ENCODE measurements around the gene LAMA5.
A peak's percentile ranks its signal among the peaks of the same experiment; 100 is the strongest.

Gene LAMA5

DNA sequence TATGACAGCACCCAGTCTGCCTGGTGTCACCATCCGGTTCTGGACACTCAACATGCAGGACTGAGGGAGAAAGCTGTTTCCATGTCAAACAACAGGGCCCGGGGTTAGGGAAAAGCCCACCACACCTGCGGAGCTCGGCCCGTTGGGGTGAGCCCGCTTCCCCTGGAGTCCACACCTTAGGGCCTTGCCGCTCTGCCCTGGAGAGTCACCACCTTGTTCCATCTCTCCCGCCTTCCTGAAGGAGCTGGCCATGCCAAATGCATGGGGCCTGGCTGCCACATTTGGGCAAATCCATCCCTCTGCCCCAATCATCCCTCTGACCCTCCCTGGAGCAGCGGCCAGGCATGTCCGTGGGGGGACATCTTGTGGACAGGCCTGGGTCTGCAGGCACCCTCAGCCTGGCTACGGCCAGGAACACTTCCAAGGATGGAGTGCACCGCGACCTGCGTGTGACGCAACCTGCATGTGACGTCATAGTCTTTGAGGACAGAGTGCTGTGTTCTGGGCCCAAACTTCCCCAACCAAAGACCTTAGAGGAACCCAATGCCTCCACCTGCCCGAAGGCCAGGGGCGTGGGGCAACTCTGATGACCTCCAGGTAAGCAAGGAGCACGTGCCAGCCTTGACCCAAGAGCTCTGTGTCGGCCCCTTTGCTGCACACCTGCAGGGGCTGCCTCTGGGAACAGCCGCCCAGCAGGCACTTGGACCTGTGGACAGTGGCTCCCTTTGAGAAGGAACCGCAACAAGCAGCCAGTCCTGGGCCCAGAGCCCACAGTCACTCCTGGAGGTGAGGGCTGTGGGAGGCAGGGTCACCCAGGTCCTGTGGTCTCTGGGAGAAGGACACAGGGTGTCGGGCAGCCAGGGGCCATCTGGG, 38.2 kb upstream of the LAMA5 start:
- no peak overlapping the region for H3K27ac ChIP-seq (ENCODE audit: low read length)

DNA sequence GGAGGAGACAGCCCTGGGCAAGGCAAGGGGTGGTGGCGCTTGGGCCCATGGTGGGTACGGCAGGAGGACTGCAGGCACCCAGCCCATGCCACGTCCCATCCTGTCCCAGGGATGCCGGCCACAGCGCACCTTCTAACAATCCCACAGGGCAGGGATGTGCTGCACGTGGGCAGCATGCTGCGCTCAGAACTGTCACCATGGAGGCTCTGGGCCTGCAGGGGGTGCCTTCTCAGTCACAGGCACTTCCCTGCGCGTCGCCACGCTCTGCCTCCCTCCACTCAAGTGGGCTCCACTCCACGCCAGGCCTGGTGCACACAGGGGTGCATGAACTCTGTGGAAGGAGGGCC, 37.6 kb upstream of the LAMA5 start:
- H3K27ac ChIP-seq (ENCODE audit: low read length) = no peak overlapping the region
- peaks cover 31% of the 10 kb centered on the region for H3K79me2 ChIP-seq (ENCODE audit: low read length)
- TF ChIP-seq EZH2phosphoT487 (IDR thresholded peaks at IDR 0.05; ENCODE audit: low read depth) = no peak
- no peaks in the 10 kb centered on the region for H3K9me3 ChIP-seq (ENCODE audit: insufficient read depth, low read length)
- no peaks in the 10 kb centered on the region for H3K27me3 ChIP-seq (ENCODE audit: low read depth, low read length)
- no peak overlapping the region for H3K9ac ChIP-seq (ENCODE audit: low read length)
- peaks cover 12% of the 10 kb centered on the region; the same call in 1 of the 2 replicates for H4K20me1 ChIP-seq (ENCODE audit: insufficient read depth, low read length)
- no peaks in the 10 kb centered on the region for H3K36me3 ChIP-seq (replicated peaks; ENCODE audit: low read depth, low read length)
- H3K4me1 ChIP-seq (ENCODE audit: low read length) = peaks cover 22% of the 10 kb centered on the region
- H3K4me2 ChIP-seq (ENCODE audit: low read length) = no peak overlapping the region
- H2AFZ ChIP-seq (ENCODE audit: low read depth, low read length) = no peak overlapping the region
- H3K4me3 ChIP-seq (ENCODE audit: low read length) = no peak overlapping the region

More for the DNA sequence above, 38.2 kb upstream of the LAMA5 start:
- Histone ChIP-seq H3K4me3 (ENCODE audit: low read length) (peak overlapping the region; percentile 99; the same call in 1 of the 2 replicates), H3K79me2 (ENCODE audit: low read length) (peaks cover 31% of the 10 kb centered on the region), H2AFZ (ENCODE audit: low read depth, low read length) (no peak overlapping the region), H3K36me3 (replicated peaks; ENCODE audit: low read depth, low read length) (no peaks in the 10 kb centered on the region), H4K20me1 (ENCODE audit: insufficient read depth, low read length) (peaks cover 12% of the 10 kb centered on the region; the same call in 1 of the 2 replicates), H3K4me1 (ENCODE audit: low read length) (peaks cover 29% of the 10 kb centered on the region), H3K27me3 (ENCODE audit: low read depth, low read length) (no peaks in the 10 kb centered on the region), H3K4me2 (ENCODE audit: low read length) (peak overlapping the region; percentile 94), H3K9me3 (ENCODE audit: insufficient read depth, low read length) (no peaks in the 10 kb centered on the region), H3K9ac (ENCODE audit: low read length) (no peak overlapping the region)
- no peak for TF ChIP-seq EZH2phosphoT487 (IDR thresholded peaks at IDR 0.05; ENCODE audit: low read depth)
- TF ChIP-seq, protein P1, sequence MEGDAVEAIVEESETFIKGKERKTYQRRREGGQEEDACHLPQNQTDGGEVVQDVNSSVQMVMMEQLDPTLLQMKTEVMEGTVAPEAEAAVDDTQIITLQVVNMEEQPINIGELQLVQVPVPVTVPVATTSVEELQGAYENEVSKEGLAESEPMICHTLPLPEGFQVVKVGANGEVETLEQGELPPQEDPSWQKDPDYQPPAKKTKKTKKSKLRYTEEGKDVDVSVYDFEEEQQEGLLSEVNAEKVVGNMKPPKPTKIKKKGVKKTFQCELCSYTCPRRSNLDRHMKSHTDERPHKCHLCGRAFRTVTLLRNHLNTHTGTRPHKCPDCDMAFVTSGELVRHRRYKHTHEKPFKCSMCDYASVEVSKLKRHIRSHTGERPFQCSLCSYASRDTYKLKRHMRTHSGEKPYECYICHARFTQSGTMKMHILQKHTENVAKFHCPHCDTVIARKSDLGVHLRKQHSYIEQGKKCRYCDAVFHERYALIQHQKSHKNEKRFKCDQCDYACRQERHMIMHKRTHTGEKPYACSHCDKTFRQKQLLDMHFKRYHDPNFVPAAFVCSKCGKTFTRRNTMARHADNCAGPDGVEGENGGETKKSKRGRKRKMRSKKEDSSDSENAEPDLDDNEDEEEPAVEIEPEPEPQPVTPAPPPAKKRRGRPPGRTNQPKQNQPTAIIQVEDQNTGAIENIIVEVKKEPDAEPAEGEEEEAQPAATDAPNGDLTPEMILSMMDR (IDR thresholded peaks at IDR 0.05; ENCODE audit: low read depth, low read length) = peak; percentile 14; the same call in 1 of the 2 replicates

DNA sequence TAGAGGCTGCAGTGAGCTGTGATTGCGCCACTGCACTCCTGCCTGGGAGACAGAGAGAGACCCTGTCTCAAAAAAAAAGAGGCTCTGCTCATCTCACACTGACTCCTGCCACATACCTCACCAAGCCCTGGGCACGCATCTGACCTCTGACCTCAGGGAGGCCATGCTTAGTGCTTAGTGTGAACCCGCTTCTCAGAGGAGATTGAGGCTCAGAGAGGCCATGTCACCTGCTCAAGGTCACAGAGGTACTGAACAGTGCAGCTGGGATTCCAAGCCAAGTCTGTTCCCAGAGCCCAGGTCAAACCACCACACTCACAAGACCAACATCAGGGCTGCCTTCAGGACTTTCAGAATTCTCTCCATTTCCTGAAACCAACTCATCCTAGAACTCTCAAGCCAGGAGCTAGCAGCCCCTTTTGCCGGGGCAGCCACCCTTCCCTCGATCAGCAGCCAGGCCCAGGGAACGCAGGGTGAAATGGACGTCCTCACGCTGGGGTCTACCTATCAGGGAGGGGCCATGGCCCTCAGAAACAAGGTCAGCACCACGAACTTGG, 37.1 kb upstream of the LAMA5 start:
- Histone ChIP-seq H3K79me2 (ENCODE audit: low read length) (peaks cover 31% of the 10 kb centered on the region), H3K9me3 (ENCODE audit: insufficient read depth, low read length) (no peaks in the 10 kb centered on the region), H3K27me3 (ENCODE audit: low read depth, low read length) (no peaks in the 10 kb centered on the region), H3K4me1 (ENCODE audit: low read length) (peaks cover 18% of the 10 kb centered on the region), H3K9ac (ENCODE audit: low read length) (no peak overlapping the region), H2AFZ (ENCODE audit: low read depth, low read length) (no peak overlapping the region), H4K20me1 (ENCODE audit: insufficient read depth, low read length) (peaks cover 12% of the 10 kb centered on the region; the same call in 1 of the 2 replicates), H3K4me2 (ENCODE audit: low read length) (no peak overlapping the region), H3K27ac (ENCODE audit: low read length) (no peak overlapping the region), H3K36me3 (replicated peaks; ENCODE audit: low read depth, low read length) (no peaks in the 10 kb centered on the region), H3K4me3 (ENCODE audit: low read length) (no peak overlapping the region)
- TF ChIP-seq, protein P1 (IDR thresholded peaks at IDR 0.05; ENCODE audit: low read depth, low read length) = no peak
- no peak for TF ChIP-seq EZH2phosphoT487 (IDR thresholded peaks at IDR 0.05; ENCODE audit: low read depth)

DNA sequence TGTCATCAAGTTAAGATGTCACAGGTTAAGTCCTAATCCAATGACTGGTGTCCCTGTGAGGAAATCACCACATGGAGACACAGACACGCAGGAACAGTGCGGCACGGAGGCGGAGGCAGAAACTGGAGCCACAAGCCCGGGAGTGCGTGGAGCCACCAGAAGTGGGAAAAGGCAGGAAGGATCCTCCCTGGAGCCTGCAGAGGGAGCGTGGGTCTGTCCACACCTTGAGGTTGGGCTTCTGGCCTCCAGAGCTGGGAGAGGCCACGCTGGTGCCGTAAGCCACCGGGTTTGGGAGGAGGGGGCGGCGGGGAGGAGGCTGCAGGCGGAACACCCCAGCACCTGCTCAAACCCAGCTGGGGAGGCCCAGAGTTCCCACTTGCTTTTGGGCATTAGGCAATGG, 36.2 kb upstream of the LAMA5 start:
- H2AFZ ChIP-seq (ENCODE audit: low read depth, low read length) = no peak overlapping the region
- H3K4me3 ChIP-seq (ENCODE audit: low read length) = no peak overlapping the region
- H4K20me1 ChIP-seq (ENCODE audit: insufficient read depth, low read length) = peaks cover 12% of the 10 kb centered on the region; the same call in 1 of the 2 replicates
- H3K27ac ChIP-seq (ENCODE audit: low read length) = no peak overlapping the region
- TF ChIP-seq, protein P1 (IDR thresholded peaks at IDR 0.05; ENCODE audit: low read depth, low read length) = no peak
- no peak for TF ChIP-seq EZH2phosphoT487 (IDR thresholded peaks at IDR 0.05; ENCODE audit: low read depth)
- no peaks in the 10 kb centered on the region for H3K27me3 ChIP-seq (ENCODE audit: low read depth, low read length)
- no peak overlapping the region for H3K9ac ChIP-seq (ENCODE audit: low read length)
- no peaks in the 10 kb centered on the region for H3K36me3 ChIP-seq (replicated peaks; ENCODE audit: low read depth, low read length)
- H3K4me1 ChIP-seq (ENCODE audit: low read length) = peaks cover 18% of the 10 kb centered on the region
- H3K9me3 ChIP-seq (ENCODE audit: insufficient read depth, low read length) = no peaks in the 10 kb centered on the region
- H3K4me2 ChIP-seq (ENCODE audit: low read length) = no peak overlapping the region
- H3K79me2 ChIP-seq (ENCODE audit: low read length) = peaks cover 31% of the 10 kb centered on the region

Data from OCI-LY3 (cell line).